ENCODE measurements around the gene ANO6. TPM values are rescaled to one million over a fixed set of nuclear protein-coding genes. Genes with fewer than 3 reads are reported as not detected.
A peak's percentile ranks its signal among the peaks of the same experiment; 100 is the strongest.

The ANO6 gene
- total RNA-seq, 4 donors from 2014 or later, result 16.9 to 23.0 (median 20.4) TPM

DNA sequence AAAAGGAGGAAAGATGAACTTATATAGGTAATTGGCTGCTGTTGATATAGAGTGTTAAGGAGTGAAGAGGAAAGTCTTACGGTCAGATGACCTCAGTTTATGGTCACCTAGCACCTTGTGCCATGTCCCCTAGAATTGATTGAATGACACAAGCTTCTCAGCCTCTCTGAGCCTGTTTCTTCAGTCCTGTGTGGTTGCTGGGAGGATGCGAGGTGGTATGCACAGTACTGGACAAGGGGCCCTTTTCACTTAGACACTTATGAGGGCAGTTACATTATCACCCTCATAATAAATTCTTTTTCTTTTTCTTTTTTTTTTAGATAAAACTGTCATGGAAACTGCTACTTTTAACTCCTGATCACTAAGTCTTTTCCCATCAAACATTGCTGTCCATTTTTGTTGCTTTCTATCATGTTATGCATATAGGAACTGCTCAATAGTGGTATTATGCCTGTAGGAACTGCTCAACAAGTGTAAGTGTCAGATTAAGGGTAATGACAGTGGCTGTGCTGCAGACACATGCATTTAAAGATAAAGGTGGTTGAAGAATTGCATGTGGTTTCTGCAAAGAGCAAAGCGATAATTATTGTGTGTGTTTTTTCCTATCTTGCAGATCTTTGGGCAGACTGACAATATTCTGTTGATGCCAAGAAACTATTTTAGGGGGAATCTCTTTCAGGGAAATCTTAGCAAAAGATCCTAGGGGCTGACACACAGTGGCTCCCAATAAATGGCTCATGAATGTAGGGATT, 11.6 kb downstream of the ANO6 start:
- H3K27me3 ChIP-seq, result no peaks in the 10 kb centered on the region
- in situ Hi-C loops (cut with MboI; ENCODE audit: low pct_ligation_motif_present in 1 of 4, low pct_unique_long_range_greater_than_20kb in 1 of 4, low sequenced_read_pairs in 3 of 4), result no loop called here
- peaks cover 5 to 27% (median 11%) of the 10 kb centered on the region in 4 donors for H3K4me1 ChIP-seq
- H3K36me3 ChIP-seq, result no peaks in the 10 kb centered on the region
- no peak overlapping the region for H3K4me3 ChIP-seq
- 64 to 92% methylated on average over 2 to 3 of the region's 3 CpGs for WGBS, 2 donors (ENCODE audit: low coverage in 1 of 2)
- intact Hi-C loops (cut with DNase I; ENCODE audit: low total_unique reads), result no loop called here
- DNase-seq, result no peak
- H3K27ac ChIP-seq, result no peak overlapping the region
- TF ChIP-seq, protein P1, sequence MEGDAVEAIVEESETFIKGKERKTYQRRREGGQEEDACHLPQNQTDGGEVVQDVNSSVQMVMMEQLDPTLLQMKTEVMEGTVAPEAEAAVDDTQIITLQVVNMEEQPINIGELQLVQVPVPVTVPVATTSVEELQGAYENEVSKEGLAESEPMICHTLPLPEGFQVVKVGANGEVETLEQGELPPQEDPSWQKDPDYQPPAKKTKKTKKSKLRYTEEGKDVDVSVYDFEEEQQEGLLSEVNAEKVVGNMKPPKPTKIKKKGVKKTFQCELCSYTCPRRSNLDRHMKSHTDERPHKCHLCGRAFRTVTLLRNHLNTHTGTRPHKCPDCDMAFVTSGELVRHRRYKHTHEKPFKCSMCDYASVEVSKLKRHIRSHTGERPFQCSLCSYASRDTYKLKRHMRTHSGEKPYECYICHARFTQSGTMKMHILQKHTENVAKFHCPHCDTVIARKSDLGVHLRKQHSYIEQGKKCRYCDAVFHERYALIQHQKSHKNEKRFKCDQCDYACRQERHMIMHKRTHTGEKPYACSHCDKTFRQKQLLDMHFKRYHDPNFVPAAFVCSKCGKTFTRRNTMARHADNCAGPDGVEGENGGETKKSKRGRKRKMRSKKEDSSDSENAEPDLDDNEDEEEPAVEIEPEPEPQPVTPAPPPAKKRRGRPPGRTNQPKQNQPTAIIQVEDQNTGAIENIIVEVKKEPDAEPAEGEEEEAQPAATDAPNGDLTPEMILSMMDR (IDR thresholded peaks at IDR 0.05), result no peak
- no peak for TF ChIP-seq EP300 (IDR thresholded peaks at IDR 0.05; ENCODE audit: low read depth)
- no peak for TF ChIP-seq POLR2AphosphoS5 (IDR thresholded peaks at IDR 0.05)
- no peak for TF ChIP-seq POLR2A (IDR thresholded peaks at IDR 0.05)
- no peaks in the 10 kb centered on the region for H3K9me3 ChIP-seq

DNA sequence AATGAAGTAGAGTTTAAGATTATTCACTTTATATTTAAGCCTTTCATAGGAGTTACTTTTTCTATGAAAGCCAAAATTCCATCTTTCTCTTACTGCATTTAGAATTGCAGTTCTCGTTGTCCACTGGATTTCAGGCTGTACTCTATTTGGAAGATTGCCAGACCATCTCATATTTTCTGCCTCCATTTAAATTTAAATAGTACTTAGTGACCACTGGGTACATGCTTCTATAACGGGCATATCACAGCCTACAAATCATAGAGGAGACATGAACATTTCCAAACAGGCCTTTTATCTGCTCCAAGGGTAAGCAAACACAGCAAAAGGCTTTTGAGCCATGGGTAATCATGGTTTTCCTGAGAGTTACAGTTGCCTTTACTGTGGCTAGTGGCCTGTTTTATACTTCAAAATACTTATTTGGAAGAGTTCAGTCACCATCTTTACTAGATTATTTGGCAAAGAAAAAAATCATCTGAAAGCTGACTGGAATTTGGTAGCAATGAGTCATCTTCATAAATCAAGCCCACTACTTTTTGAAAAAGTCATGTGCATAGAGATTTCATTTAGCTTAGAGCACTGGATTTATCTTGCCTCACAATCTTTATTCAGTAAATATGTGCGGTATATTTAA, 15.7 kb downstream of the ANO6 start:
- 67 to 74% methylated on average over 3 of the region's 3 CpGs for WGBS, 2 donors (ENCODE audit: low coverage in 1 of 2)
- peaks cover 17 to 47% (median 29%) of the 10 kb centered on the region in 4 donors for H3K4me1 ChIP-seq
- H3K36me3 ChIP-seq, result no peaks in the 10 kb centered on the region
- no peak overlapping the region for H3K4me3 ChIP-seq
- intact Hi-C loops (cut with DNase I; ENCODE audit: low total_unique reads), result no loop called here
- H3K9me3 ChIP-seq, result no peaks in the 10 kb centered on the region
- H3K27me3 ChIP-seq, result no peaks in the 10 kb centered on the region
- H3K27ac ChIP-seq, result peak overlapping the region; percentile 80 to 86 (median 86)
- no peak for DNase-seq
- TF ChIP-seq POLR2A (IDR thresholded peaks at IDR 0.05), result no peak
- TF ChIP-seq POLR2AphosphoS5 (IDR thresholded peaks at IDR 0.05), result peak in 2 of 3 donors; percentile 18 to 19
- in situ Hi-C loops (cut with MboI; ENCODE audit: low pct_ligation_motif_present in 1 of 4, low pct_unique_long_range_greater_than_20kb in 1 of 4, low sequenced_read_pairs in 3 of 4), result no loop called here

DNA sequence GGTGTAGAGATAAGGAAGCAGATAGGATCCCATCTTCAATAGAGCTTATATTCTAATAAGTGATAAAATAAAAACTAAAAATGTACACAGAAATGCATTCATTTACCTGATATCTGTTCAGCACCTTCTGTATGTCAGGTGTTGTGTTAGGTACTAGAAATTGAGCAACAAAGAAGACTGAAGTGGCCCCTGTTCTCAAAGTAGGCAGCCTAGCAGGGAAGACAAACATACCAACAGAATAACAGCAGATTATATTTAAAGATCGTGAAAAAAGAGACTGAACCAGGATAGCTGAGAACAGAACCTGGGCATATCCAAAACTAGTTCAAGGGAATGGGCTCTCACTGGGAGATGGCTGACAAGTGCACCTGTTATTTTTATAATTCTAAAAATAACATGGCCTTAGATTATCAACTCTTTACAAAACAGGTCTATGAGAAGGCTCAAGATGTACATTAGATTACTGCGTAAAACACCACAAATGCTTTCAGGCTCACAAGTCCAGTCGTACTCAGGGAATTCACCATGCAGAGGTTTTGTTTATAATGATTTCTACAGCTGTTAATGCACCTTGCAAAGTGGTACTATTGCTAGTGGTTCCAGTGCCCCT, 16.4 kb downstream of the ANO6 start:
- intact Hi-C loops (cut with DNase I; ENCODE audit: low total_unique reads) (no loop called here), in situ Hi-C loops (cut with MboI; ENCODE audit: low pct_ligation_motif_present in 1 of 4, low pct_unique_long_range_greater_than_20kb in 1 of 4, low sequenced_read_pairs in 3 of 4) (no loop called here)
- WGBS, 2 donors (ENCODE audit: low coverage in 1 of 2), result 74 to 83% methylated on average over 3 of the region's 3 CpGs
- H3K36me3 ChIP-seq, result no peaks in the 10 kb centered on the region
- H3K4me3 ChIP-seq, result no peak overlapping the region
- peaks cover 17 to 47% (median 29%) of the 10 kb centered on the region in 4 donors for H3K4me1 ChIP-seq
- DNase-seq, result no peak
- no peaks in the 10 kb centered on the region for H3K9me3 ChIP-seq
- H3K27me3 ChIP-seq, result no peaks in the 10 kb centered on the region
- TF ChIP-seq POLR2AphosphoS5 (IDR thresholded peaks at IDR 0.05) (no peak), EP300 (IDR thresholded peaks at IDR 0.05; ENCODE audit: low read depth) (no peak), POLR2A (IDR thresholded peaks at IDR 0.05) (no peak)
- TF ChIP-seq, protein P1 (IDR thresholded peaks at IDR 0.05), result no peak
- peak overlapping the region; percentile 80 to 86 (median 86) for H3K27ac ChIP-seq

DNA sequence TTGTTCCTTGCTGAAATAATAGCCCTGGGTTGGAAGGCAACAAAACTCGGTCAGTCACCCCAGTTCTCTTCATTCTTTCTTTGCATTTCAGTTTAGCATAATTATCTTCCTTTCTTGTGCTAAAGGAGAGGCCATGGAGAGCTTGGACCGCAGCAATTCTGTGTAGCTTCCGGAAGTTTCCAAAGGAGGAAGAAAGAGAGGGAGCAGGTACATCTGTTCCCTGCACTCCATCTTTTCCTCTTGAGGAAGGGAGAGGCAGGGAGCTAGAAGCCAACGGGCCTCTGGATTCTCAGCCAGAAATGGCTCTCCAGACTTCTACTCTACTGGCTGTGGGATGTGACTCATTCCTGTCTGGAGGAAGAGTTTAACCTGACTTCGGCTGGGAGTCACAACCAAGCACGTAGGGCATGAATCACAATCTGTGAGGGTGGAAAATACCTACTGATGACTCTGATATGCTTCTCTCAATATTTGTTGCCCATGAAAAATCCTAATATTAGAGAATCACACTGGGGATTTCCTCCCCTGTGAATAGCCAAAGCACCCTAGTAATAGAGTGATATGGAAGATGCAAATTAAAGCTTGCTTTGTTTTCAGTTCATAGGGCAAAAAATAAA, 17.0 kb downstream of the ANO6 start:
- intact Hi-C loops (cut with DNase I; ENCODE audit: low total_unique reads) (no loop called here), in situ Hi-C loops (cut with MboI; ENCODE audit: low pct_ligation_motif_present in 1 of 4, low pct_unique_long_range_greater_than_20kb in 1 of 4, low sequenced_read_pairs in 3 of 4) (no loop called here)
- WGBS, 2 donors (ENCODE audit: low coverage in 1 of 2), result 56 to 68% methylated on average over 3 to 6 of the region's 6 CpGs
- H3K27me3 ChIP-seq, result no peaks in the 10 kb centered on the region
- H3K36me3 ChIP-seq, result no peaks in the 10 kb centered on the region
- peaks cover 17 to 47% (median 29%) of the 10 kb centered on the region in 4 donors for H3K4me1 ChIP-seq
- DNase-seq, result no peak
- no peak overlapping the region for H3K4me3 ChIP-seq
- no peaks in the 10 kb centered on the region for H3K9me3 ChIP-seq
- peak overlapping the region; percentile 80 to 86 (median 86) for H3K27ac ChIP-seq
- peak in 2 of 3 donors; percentile 32 to 57 for TF ChIP-seq POLR2AphosphoS5 (IDR thresholded peaks at IDR 0.05)
- TF ChIP-seq, protein P1 (IDR thresholded peaks at IDR 0.05), result no peak
